HG03378 (cell line): Measurements from ENCODE around the gene NKAIN2.
"Not testable (repeated sequence)": the region's sequence is repeated elsewhere in the genome, so short reads cannot be mapped to it uniquely, and the experiment has no call there.

Source experiments
- ATAC-seq: cut with Tn5 transposase; IDR thresholded peaks from one replicate; pipeline ENCODE4 v1.9.1; 2021; ENCODE audit warnings: mild to moderate bottlenecking, moderate library complexity; ENCODE audit not compliant: unreplicated experiment

Gene NKAIN2

DNA sequence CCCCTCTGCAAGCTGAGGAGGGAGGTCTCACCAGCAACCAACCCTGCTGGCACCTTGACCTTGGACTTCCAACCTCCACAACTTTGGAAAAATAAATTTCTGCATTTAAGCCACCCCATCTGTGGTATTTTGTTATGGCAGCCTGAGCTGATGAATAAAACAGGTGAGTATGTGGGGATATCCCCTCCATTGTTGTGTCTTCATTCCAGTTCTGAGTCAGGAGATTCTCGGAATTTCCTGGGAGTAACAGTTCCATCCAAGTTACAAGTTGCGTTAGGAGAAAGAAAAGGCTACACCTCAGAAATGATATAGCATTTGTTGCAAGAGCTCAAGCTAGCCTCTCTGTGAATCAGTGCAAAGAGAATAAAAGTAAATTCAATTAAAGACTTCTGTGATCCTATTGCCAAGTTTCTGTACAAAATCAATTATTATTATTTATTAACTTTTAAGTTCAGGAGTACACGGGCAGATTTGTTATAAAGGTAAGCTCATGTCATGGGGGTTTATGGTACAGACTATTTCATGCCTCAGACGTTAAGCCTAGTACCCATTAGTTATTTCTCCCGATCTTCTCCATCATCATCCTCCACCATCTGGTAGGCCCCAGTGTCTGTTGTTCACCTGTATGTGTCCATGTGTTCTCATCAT, 153.0 kb downstream of the NKAIN2 start:
- no peak for ATAC-seq

DNA sequence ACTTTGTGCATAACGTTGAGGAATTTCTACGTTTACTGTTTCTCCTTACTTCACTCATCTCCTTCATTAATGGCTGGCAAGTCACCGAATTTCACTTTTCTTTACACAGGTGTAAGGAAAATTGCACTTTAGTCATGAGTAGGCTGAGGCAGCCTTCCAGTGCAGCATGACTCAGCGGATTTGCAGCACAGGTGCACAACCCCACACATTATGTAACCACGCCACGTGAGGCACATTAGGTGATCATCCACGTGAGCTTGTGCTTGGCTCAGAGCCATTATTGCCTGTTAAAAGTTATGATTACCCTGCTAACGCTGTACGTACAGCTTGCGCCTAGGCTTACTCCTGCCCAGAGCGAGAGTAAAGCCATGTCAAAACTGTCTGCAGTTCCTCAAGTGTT, 158.8 kb downstream of the NKAIN2 start:
- ATAC-seq: no peak

DNA sequence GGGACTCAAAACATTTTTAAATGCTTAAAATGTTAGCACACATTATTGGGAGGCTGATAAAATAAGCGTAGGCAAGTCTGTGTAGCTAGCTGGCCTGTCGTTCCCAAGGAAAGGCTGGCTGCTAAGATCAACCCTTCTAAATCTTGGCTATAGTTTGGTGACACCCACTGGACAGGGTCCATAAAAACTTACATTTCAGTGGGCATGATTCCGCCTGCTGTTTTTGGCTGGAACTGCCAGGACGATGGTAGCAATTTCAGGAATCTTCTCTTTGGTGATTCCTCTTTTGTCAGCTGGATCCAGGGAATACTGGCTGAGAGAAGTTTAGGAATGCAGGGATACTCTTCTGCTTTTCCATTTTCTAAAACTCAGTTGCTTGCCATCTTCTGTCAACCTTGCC, 162.2 kb downstream of the NKAIN2 start:
- no peak for ATAC-seq

DNA sequence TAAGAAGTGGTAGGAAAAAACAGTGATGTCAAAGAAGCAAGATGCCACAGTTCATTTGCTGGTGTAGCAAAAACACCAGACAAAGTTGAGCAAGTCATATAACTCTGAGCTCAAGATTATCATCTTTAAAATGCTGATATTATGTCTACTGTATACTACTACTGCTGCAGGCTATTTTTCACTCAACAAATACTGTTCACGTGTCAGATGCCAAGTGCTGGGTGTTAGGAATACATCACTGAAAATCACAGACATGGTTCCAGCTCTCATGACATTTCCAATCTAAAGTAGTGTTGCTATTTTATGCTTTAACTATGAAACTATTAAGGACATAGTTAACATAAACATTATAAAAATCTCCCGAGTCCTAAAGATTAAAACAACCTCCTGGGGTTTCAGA, 163.0 kb downstream of the NKAIN2 start:
- ATAC-seq: no peak

DNA sequence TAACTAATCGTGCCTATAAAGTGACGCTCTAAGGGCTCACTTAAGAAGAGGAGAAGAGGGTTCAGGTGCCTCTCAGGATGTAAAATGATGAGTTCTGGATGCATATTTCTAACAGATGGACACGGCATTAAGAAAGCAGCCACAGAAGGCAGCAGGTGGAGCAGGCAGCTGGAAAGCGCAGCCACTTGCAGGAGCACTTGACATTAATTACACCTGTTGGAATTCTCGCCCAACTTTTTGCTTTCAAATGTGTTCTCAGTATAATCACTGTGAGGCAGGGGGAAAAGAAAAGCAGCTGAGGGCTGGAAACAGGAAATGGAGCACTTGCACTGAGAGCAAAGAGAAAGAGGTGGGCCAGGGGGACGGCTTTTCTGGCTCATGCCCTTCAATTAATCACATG, 164.2 kb downstream of the NKAIN2 start:
- no peak for ATAC-seq

DNA sequence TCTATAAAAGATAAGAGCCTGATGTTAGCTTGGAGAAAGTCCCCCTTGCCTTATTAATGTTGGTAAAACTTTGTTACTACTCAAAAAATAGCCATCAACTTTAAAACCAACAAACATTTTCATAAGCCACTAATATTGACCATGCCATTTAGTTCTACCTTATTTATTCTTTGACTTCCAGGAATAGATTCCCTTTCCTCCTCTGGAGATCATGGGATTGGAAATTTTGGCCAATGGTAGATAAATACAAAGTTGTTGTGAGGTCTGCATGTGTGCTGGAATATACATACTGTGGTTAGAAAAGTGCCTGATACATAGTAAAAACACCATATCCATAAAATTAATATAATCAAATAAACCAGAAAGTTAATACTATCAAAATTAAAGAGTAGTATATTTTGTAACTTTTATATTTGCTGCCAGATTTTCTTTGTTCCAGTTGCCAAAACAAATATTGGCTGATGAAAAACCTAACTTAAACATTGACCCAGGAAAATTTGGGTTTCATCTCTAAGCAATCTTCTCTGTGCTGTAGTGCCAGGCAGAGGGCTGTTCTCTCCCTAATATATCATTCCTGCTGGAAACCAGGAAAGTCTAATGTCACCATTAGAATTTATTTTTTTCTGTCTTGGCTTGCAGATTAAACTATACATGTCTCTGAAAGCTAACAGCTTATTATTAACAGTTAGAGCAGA, 169.1 kb downstream of the NKAIN2 start:
- ATAC-seq: no peak

DNA sequence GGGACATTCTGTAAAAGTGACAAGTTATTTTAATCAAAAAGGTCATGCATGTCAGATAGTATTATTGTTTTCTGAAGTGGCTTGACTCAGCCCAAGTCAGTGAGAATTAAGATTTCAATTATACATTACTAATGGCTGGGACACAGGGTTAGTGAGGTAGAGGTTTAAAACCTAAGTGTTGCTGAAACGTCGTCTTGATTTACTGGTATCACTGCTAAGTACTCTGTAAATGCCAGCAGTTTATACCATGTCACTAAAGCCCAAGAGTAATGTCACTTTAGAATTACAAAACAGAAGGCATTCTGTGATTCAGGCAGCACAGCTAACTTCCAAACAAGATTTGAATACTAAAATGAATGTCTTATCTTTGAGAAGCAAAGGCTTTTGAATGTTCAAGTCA, 176.6 kb downstream of the NKAIN2 start:
- no peak for ATAC-seq

DNA sequence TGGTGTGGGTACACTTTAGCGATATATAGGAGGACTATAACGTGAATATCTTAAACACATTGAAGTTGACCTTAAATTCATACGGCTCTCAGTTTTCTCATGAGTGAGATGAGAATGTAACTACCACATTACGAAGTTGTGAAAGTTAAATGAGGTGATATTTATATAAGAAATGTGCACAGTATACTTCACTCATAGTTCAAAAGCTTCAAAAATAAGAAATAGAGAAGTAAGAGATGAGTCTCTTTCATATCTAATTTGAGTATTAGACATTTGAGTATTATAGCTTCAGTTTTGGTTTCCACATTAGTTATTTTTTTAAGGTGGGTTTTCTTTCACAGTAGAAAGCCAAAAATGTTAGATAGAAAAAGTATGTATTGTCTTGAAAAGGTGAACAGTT, 183.3 kb downstream of the NKAIN2 start:
- ATAC-seq: no peak

DNA sequence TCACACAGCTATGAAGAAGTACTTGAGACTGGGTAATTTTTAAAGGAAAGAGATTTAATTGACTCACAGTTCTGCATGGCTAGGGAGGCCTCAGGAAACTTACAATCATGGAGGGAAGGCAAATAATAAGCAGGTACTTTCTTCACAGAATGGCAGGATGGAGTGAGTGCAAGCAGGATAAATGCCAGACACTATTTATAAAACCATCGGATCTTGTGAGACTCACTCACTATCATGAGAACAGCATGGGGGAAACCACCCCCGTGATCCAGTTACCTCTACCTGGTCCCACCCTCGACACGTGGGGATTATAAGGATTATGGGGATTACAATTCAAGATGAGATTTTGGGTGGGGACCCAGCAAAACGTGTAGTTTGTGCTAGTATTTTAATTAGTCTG, 186.3 kb downstream of the NKAIN2 start:
- ATAC-seq: not testable (repeated sequence)

DNA sequence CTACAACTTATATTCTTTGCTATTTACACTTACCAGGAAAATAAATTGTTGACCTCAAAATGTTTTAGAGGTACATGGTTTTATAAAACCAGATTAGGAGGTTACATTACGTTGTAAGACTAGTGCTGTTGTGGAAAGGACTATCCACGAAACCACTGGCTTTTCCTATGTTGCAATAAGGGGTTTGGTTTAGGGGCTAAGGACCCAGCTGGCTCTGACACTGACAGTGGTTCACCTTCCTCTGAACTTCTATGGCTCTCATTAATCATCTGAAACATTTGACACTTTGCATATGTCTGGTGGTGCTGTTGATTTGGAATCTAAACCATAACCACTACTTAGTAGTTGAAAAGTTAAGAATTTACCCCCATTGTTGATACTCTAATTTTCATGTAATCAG, 186.7 kb downstream of the NKAIN2 start:
- ATAC-seq: no peak

DNA sequence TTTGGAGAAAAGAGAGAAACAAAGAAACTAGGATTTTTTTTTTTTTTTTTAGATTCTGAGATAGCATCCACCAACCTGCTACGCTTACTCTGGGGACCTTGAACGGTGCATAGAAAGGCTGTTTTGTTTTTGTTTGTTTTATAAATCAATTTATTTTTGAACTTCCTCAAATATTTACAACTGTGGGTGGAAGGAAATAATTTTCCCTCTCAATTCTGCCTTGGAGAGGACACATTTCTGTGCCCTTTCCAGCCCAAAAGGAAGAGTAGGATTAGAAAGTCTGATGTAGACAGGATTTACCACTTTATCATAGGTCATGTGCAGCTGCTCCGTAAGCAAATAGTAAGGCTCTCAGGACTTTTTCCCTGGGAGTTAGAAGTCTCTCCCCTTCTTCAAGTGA, 190.5 kb downstream of the NKAIN2 start:
- ATAC-seq: no peak

DNA sequence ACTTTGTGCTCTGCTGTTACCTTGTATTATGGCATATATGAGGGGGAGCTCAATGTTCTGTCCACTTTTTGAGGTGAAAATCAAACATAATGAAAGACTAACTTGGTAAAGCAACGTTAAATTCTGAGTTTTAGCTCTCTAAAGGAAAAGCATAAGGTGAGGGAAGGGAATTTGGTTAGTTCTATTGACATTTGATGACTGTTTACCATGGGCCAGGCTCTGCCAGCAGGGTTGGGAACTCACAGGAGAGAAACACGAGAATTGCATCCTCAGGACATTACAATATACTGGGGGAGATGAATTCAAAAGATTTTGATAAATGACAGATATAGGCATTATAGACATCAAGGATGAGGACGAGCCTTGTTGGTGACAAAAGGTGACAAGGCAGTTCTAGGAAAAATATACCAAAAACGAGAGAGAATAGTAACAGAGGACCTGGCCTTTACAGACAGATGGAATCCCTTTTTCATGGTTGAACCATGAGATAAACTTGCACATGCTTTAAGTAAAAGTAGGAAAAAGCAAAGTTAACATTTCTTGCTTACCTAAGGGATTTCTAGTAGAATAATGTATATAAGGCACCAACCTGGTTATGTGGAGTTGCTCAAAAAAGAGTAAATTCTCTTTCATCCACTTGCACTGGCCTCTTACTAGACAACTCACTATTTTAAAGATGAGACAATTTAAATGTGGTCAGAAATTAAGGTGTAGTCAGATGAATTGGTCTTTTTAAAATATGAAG, 191.4 kb downstream of the NKAIN2 start:
- ATAC-seq: no peak

DNA sequence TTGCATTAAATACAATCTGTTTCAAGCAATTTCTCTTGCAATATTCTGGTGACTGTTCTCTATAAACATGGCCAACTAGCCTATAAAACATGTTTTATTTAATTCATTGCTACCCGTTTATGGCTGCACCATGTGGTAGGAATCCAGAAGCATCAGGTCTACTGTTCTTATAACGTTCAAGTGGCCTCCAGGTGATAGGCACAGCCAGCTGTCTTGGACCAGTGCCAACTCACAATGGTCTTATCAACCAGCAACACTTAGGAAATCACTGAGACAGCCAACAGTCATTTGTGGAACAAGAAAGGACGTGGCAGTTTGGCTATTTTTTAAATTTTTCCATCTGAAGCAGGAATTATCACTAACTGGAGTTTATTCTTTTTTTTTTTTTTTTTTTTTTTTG, 193.6 kb downstream of the NKAIN2 start:
- no peak for ATAC-seq

DNA sequence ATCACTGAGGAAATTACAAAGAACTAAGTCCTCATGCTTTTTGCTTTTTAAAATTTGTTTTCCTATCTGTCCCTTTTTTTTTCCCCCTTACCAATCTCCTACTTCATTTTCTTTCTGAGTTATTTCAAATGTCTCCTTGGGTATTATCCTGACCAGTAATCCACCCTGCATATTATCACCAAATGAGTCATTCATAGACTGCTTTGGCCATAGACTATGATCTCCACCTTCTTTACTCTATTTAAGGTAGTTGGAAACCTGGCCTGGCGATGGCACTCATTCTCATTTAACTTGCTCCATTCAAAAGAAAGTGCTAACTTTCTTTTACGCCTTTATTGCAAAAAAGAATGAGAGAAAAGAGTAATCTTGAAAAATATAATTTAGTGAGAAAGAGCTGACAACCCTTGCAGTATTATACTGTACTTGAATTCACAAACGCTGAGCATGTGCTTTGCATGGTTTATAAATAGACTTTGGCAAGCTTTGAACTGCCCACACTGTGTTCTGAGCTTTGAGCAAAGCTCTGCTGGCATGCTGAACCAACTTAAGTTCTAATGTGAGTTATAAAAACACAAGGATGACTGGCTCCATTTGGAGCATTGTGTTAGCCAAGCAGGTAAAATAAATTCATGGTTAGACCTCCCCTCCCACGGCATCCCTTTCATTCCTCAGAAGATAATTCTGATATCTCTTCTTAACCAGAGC, 198.9 kb downstream of the NKAIN2 start:
- no peak for ATAC-seq

DNA sequence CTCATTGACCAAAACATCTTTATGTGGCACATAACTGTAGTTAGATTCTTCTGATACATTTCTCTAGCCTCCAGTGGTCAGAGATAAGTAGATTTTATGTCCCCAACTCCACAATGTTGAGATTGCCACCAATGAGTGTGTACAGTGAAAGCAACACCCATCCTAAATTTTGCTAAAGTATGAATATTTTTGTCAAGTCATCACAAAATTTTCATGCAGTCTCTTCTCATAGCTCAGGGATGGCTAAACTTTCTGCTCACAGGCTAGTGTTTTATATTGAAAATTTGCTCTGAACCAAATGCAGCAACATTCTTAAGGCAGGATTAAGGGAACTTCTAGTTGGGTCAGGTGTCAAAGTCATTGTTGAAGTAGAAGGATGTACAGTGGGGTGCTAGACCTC, 203.6 kb downstream of the NKAIN2 start:
- no peak for ATAC-seq

DNA sequence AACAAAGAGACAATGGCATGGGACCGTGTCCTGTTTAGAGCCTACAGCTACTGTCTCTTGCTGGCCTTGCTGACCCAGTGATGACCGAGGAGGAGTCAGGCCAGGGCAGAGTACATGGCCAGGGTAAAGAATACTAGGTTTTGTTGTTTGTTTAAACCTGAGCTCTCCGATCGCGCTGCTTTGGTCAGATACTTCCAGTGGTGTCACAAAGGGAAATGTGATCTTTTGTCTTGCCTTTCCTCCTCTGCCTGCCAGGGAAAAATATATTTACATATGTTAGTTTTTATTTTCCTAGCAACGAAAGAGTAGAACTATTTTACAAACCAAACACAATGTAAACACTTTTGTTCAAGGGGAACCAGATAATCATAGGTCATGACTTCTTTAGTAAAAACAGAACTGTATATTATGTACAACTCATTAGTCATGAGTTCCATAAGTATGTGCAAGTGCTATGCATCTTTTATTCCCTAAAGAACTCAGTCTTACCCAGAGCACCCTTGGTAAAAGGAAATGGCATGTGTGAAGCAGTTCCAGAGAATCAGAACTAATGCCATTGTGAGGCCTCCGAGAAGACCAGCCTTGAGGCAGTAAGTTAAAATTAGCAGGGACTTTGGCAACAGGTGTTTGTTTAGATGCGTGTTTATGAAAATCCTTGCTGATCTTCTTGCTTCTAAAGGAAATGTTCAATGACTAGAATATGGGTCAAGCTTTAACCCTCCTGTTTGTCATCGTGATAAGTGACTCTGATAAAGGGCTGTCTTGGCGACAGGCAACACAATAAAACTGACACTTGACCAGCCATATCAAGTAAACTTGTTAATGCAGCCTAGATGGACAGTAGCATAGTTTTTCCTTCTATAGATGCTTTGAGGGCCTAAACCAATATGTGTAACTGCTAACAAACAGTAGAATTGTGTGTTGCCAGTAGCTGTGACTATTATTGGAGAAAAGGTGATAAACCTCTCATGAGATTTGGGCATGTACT, 204.6 kb downstream of the NKAIN2 start:
- ATAC-seq: no peak

DNA sequence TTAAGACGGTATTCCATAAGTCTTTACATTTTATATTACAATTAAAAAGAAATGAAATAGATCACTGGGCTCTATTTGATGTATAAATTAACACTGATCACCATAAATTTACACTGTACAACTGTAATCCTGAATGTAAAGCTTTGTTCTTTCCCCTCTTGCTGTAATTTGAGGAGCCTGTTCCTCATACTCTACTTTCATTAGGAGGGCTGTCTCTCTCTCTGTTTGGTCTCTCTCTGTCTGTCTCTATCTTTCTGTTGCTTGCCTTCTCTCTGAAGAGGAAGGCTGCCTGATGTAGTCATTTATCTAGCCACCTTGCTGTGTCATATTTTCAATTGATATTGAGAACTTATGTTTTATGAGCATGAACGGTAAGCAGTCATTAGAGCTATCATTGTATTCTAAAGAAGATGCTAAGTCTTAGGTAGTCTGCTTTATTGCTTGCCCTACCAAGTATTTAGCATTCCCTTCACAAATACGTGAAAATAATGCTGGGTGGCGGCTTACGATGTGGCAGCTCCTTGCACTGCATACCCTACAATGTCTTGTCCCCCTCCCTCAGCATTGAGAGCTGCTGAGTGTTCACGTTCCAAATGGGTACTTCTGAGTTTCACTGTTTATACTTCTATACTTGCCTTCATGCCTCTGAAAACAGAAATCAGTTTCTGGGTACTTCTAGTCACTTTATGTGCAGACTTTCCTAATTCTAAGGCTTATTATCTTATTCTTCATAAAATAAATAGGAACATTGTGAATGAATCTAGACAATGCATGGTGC, 205.5 kb downstream of the NKAIN2 start:
- no peak for ATAC-seq

DNA sequence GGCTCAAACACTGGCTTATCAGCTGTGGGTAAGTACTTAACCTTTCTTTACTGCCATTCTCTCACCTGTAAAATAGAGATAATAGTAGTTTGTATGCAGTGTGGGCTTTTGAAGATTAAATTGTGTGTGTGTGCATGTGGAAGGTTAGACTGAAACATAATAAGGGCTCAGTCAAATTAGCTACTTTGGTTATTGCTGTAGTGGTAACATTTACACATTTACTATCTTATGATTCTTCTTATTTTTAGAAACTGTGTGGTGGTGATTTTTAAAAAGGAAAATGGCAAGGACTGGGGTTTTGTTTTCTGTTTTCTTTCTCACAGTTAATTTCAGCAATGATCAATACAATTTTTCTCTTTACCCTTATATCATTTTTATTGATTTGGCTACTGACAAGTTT, 206.9 kb downstream of the NKAIN2 start:
- ATAC-seq: no peak

DNA sequence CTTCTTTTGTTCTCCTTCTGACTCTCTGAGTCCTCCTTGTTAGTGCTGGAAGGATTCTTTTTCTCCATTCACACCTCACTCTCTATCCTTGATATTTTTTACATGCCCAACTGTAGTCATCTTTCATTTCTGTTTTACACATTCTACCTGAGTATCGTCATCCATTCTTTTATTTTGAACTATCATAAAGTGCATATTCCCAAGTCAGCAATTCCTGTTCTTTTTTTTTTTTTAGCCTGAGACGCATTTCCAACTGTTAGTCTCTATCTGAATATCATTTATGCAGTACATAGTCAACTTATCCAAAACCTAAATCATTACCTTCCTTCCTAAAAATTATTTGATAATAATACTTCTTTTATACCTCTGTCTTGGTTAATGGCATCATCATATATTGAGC, 207.5 kb downstream of the NKAIN2 start:
- ATAC-seq: no peak

DNA sequence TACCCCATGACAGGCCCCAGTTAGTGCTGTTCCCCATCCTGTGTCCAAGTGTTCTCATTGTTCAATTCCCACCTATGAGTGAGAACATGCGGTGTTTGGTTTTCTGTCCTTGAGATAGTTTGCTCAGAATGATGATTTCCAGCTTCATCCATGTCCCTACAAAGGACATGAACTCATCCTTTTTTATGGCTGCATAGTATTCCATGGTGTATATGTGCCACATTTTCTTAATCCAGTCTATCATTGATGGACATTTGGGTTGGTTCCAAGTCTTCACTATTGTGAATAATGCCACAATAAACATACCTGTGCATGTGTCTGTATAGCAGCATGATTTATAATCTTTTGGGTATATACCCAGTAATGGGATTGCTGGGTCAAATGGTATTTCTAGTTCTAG, 218.4 kb downstream of the NKAIN2 start:
- ATAC-seq: not testable (repeated sequence)
